HL-60 (cell line): Measurements from ENCODE around the gene KRT71.

ENCODE experiments used
- DNase-seq, 2 experiments: peaks; one replicate each; pipeline ENCODE4 v3.0.0-alpha.2; 2010 to 2020; ENCODE audit warnings: low read depth in 1 of 2, low spot score in 1 of 2
- H3K27ac ChIP-seq: fragments of 250-450 bp; sonication (Bioruptor Pico); replicated peaks from 2 replicates; pipeline ENCODE4 v1.5.1; 2020; ENCODE audit warnings: mild to moderate bottlenecking, moderate library complexity
- H3K27me3 ChIP-seq: fragments of 250-450 bp; sonication (Bioruptor Pico); 2 replicates; pipeline ENCODE4 v1.5.1; 2021; ENCODE audit warnings: mild to moderate bottlenecking, moderate library complexity; ENCODE audit not compliant: insufficient read depth, poor library complexity, severe bottlenecking
- H3K4me3 ChIP-seq: replicated peaks from 2 replicates; pipeline ENCODE4 v1.5.1; 2011; ENCODE audit warnings: mild to moderate bottlenecking, control low read depth, low read length; ENCODE audit not compliant: insufficient read depth
- CTCF ChIP-seq: IDR thresholded peaks from one replicate; pipeline ENCODE4 v1.5.1; 2011; ENCODE audit warnings: low read length, control low read depth, inconsistent platforms; ENCODE audit not compliant: insufficient read depth
- GABPA ChIP-seq: IDR thresholded peaks from 2 replicates; pipeline ENCODE4 v1.6.1; 2012; ENCODE audit warnings: low read depth
- POLR2AphosphoS5 ChIP-seq: IDR thresholded peaks from 2 replicates; pipeline ENCODE4 v1.6.1; 2012; ENCODE audit warnings: low read depth
- REST ChIP-seq: IDR thresholded peaks from 2 replicates; pipeline ENCODE4 v1.6.1; 2012; ENCODE audit warnings: low read depth; ENCODE audit not compliant: insufficient replicate concordance
- SPI1 ChIP-seq: IDR thresholded peaks from 2 replicates; pipeline ENCODE4 v1.6.1; 2012; ENCODE audit warnings: low read depth, mild to moderate bottlenecking, borderline replicate concordance

Gene KRT71

GRCh38 chr12:52543985-52544883 is 8.7 kb downstream of the KRT71 start:
- Histone ChIP-seq H3K27ac (no peak overlapping the region), H3K27me3 (no peaks in the 10 kb centered on the region), H3K4me3 (no peak overlapping the region)
- no peak for DNase-seq
- TF ChIP-seq POLR2AphosphoS5, result no peak
- TF ChIP-seq SPI1, result no peak
- no peak for TF ChIP-seq CTCF
- TF ChIP-seq GABPA, result no peak
- TF ChIP-seq REST, result no peak

GRCh38 chr12:52542785-52543318 is 10.1 kb downstream of the KRT71 start:
- Histone ChIP-seq H3K27me3 (no peaks in the 10 kb centered on the region), H3K4me3 (no peak overlapping the region), H3K27ac (no peak overlapping the region)
- DNase-seq, result no peak
- TF ChIP-seq GABPA (no peak), POLR2AphosphoS5 (no peak), REST (no peak), SPI1 (no peak), CTCF (no peak)

- Histone ChIP-seq H3K4me3 (no peak overlapping the region), H3K27ac (no peak overlapping the region), H3K27me3 (no peaks in the 10 kb centered on the region)
- no peak for DNase-seq
- no peak for TF ChIP-seq POLR2AphosphoS5
- TF ChIP-seq CTCF, result no peak
- no peak for TF ChIP-seq GABPA
- TF ChIP-seq SPI1, result no peak
- no peak for TF ChIP-seq REST
Observed at GRCh38 chr12:52542157-52542556, 10.8 kb downstream of the KRT71 start.
